ENCODE results near the gene IFNL1.

Gene IFNL1

DNA sequence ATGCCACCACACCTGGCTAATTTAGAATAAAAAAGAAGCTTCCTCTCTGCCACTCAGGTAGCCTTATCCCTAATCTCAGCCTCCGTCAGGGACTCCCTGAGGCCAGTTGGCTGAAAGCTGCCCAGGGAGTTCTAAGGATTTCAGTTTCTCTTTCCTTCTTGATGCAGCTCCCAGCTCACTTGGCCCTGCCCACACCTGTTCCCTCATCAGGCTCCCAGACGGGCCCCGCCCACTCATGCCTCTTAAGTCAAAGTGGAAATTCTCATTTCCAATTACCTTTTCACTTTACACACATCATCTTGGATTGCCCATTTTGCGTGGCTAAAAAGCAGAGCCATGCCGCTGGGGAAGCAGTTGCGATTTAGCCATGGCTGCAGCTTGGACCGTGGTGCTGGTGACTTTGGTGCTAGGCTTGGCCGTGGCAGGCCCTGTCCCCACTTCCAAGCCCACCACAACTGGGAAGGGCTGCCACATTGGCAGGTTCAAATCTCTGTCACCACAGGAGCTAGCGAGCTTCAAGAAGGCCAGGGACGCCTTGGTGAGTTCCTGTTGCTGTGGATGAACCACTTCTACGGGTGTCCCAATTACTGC is at the start of gene IFNL1:
IFNL1 (plus strand) TSS at position 353 of the 591 bp plus-strand sequence; CDS start at position 368, 15 bp downstream.
- no peaks in the 10 kb centered on the region for H3K9me3 Mint-ChIP-seq (ENCODE audit: low read depth)
- H3K27ac Mint-ChIP-seq, result no peak within 1 kb of the TSS

DNA sequence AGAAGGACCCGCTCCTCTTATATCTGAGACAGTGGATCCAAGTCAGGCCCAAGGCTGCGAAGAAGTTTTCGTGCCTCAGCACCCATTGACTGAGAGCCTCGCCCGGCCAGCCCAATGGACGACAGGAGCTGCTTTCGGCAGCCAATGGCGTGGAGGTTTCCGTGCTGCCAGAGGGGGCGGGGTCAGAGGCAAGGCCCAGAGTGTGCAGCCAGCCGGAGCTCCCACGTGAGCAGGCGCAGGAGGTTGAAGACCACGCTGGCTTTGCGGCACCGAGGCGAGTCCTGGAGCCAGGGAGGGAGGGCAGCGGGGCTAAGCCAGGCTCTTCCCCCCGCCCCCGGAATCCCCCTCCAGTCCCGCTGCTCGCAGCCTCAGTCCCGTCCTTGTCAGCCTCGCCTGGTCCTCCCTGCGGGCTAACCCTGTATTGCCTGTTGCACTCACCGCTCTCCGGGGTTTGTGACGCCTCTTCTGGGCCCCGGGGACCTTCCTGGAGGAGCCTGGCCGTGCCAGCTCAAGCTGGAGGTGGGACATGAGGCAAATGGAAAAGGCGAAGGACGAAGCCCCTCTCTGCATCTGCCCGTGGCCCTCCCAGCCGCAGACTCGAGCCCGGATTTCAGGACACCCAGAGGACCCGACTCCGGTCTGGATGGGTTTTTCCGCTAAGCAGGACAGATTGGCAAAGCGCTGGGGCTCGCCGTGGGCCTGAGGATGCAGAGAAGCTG is 49.1 kb upstream of the IFNL1 start:
- peak overlapping the region; percentile 58 for H3K4me3 Mint-ChIP-seq
- H3K36me3 Mint-ChIP-seq, result no peaks in the 10 kb centered on the region
- H3K4me1 Mint-ChIP-seq (ENCODE audit: low read depth), result peaks cover 4% of the 10 kb centered on the region
- H3K27me3 Mint-ChIP-seq, result peaks cover 1% of the 10 kb centered on the region
- H3K9me3 Mint-ChIP-seq (ENCODE audit: low read depth), result no peaks in the 10 kb centered on the region
- H3K27ac Mint-ChIP-seq, result no peak overlapping the region

More for the DNA sequence above, at the start of gene IFNL1:
- peaks cover 16% of the 10 kb centered on the region for H3K4me1 Mint-ChIP-seq (ENCODE audit: low read depth)
- H3K36me3 Mint-ChIP-seq, result no peaks in the 10 kb centered on the region
- H3K27me3 Mint-ChIP-seq, result peaks cover 1% of the 10 kb centered on the region
- H3K4me3 Mint-ChIP-seq, result no peak within 1 kb of the TSS

DNA sequence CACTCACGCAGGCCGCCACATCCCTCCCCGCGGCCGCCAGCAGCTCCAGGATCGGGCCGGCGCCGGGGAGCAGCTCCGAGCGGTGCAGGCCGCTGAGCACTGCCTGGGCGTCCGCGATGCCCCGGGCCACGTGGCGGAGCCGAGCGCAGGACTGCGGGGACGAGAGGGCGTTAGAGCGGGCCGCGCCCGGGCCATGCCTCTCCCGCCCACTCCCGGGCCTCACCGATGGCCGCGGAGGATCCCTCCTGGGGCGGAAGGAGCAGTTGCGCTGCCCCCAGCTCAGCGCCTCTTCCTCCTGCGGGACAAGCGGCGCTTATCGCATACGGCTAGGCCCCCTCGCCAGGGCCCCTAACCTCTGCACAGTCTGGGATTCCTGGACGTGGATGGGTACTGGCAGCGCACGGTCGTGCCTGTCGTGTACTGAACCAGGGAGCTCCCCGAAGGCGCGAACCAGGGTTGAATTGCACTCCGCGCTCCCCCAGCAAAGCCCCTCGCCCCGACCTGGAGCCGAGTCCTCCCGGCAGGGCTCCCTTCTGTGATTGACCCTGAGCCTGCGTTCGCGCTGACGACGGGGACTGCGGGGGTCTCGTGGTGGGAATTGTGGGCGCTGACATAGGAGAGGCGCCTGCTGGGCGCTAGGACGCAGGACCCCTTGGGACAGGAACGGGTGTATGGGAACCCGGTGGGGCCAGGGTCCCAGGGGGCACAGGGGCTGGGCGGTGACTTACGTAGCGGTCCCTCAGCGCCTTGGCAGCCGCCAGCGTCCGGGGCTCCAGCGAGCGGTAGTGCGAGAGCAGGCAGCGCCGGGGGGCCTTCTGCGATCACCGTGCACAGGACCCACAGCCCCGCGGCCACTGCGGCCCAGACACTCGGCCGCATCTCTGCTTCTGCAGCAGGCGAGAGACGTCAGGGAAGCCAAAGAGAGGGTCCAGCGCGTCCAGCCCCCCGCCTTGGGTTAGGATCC is 48.2 kb upstream of the IFNL1 start:
- H3K27ac Mint-ChIP-seq, result no peak overlapping the region
- peaks cover 4% of the 10 kb centered on the region for H3K4me1 Mint-ChIP-seq (ENCODE audit: low read depth)
- H3K9me3 Mint-ChIP-seq (ENCODE audit: low read depth), result no peaks in the 10 kb centered on the region
- no peak overlapping the region for H3K4me3 Mint-ChIP-seq
- no peaks in the 10 kb centered on the region for H3K36me3 Mint-ChIP-seq
- peaks cover 1% of the 10 kb centered on the region for H3K27me3 Mint-ChIP-seq

DNA sequence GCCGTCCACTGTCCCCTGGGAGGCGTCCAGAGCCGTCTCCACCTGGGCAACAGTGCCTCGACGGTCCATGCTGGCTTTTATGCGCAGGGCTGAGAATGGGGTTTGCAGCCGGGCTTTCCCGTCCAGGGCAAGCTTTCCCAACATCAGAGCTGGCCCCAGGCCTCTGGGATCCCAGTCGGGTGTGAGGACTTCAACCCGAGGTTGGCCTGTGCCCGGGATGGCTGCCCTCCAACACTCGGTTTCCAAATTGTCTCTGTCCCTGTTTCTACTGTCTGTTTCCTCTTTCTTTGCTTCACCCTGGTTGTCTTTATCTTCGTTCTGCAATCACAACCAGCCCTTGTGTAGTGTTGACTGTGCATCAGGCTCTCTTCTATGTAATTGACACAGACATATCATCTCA is 47.4 kb upstream of the IFNL1 start, which contains the start of gene IFNL4:
IFNL4 (minus strand) TSS at position 51 of the 400 bp plus-strand sequence.
- Mint-ChIP-seq H3K9me3 (ENCODE audit: low read depth) (no peaks in the 10 kb centered on the region), H3K27me3 (peaks cover 1% of the 10 kb centered on the region), H3K4me1 (ENCODE audit: low read depth) (peaks cover 4% of the 10 kb centered on the region), H3K36me3 (no peaks in the 10 kb centered on the region), H3K4me3 (no peak within 1 kb of the TSS), H3K27ac (no peak within 1 kb of the TSS)

DNA sequence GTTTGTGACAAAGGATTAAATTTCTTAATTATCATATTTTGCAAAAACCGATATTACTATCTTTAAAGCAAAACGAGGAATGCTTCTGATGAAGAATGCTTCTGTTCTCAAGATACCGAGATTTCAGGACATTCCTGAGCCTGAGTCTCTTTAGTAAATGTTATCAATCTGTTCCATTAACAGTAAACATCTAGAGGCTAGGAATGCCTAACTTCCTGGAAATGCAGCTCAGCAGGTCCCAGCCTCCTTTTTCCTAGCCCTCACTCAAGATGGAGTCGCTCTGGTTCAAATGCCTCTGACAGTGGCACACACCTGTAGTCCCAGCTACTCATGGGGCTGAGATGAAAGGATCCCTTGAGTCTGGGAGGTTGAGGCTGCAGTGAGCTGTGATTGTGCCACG is 45.1 kb upstream of the IFNL1 start:
- Mint-ChIP-seq H3K4me1 (ENCODE audit: low read depth) (peaks cover 4% of the 10 kb centered on the region), H3K27ac (no peak overlapping the region), H3K36me3 (no peaks in the 10 kb centered on the region), H3K4me3 (no peak overlapping the region), H3K27me3 (peaks cover 1% of the 10 kb centered on the region), H3K9me3 (ENCODE audit: low read depth) (no peaks in the 10 kb centered on the region)

DNA sequence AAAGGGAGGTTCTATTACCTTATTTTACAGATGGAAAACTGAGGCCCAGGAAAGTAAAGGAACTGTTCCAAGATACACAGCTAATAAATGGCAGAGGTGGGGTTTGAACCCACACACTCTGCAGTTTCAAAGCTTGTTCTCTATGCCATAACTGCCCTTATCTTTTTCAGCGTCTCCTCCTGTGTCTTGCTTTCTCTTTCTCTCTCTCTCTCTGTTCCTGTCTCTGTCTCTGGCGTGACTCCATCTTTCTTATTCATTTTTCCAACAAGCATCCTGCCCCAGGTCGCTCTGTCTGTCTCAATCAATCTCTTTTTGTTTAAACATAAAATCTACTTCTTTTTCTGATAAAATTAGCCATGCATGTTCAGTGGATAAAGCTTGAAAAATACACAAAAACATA is 44.4 kb upstream of the IFNL1 start:
- no peak overlapping the region for H3K4me3 Mint-ChIP-seq
- H3K4me1 Mint-ChIP-seq (ENCODE audit: low read depth), result peaks cover 4% of the 10 kb centered on the region
- H3K36me3 Mint-ChIP-seq, result no peaks in the 10 kb centered on the region
- H3K27me3 Mint-ChIP-seq, result peaks cover 1% of the 10 kb centered on the region
- H3K9me3 Mint-ChIP-seq (ENCODE audit: low read depth), result no peaks in the 10 kb centered on the region
- H3K27ac Mint-ChIP-seq, result no peak overlapping the region

DNA sequence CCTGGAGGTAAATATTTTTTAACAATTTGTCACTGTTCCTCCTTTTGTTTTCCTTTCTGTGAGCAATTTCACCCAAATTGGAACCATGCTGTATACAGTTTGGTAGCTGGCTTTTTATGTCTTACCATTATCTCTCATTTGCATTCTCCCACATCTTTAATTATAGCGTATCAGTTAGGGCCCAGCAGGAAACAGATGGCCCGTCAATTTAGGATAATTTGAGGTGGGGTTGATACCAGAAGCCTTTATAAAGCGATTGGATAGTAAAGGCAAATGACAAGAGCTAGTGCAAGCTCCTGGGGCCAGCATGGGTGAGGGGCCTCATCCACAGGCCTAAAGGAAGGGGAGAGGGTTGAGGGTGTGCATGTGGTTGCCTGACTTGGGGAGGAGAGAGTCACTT is 43.7 kb upstream of the IFNL1 start:
- Mint-ChIP-seq H3K9me3 (ENCODE audit: low read depth) (no peaks in the 10 kb centered on the region), H3K27ac (no peak overlapping the region), H3K4me3 (no peak overlapping the region), H3K36me3 (no peaks in the 10 kb centered on the region), H3K27me3 (peaks cover 4% of the 10 kb centered on the region), H3K4me1 (ENCODE audit: low read depth) (peaks cover 2% of the 10 kb centered on the region)

DNA sequence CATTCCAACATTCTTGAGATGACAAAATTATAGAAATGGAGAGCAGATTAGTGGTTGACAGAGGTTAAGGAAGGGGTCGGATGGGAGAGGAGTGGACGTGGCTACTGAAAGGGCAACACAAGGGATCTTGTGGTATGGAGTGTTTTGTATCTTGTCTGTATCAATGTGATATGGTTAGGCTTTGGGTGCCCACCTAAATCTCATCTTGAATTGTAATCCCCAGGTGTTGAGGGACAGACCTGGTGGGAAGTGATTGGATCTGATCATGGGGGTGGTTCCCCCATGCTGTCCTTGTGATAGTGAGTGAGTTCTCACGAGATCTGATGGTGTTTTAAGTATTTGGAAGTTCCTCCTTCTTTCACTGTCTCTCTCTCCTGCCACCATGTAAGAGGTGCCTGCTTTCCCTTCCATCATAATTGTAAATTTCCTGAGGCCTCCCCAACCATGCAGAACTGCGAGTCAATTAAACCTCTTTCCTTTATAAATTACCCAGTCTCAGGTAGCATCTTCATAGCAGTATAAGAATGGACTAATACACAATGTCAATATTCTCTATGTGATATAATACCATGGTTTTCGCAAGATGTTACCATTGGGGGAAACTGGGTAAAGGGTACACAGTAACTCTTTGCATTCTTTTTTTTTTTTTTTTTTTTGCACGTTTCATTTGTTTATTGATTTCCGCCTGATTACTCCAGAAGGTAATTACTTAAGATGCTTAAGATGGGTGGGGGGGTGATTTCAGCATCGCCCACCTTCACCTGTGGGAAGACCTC is 42.6 kb upstream of the IFNL1 start:
- peaks cover 4% of the 10 kb centered on the region for H3K27me3 Mint-ChIP-seq
- peaks cover 2% of the 10 kb centered on the region for H3K4me1 Mint-ChIP-seq (ENCODE audit: low read depth)
- H3K4me3 Mint-ChIP-seq, result no peak overlapping the region
- H3K27ac Mint-ChIP-seq, result no peak overlapping the region
- H3K9me3 Mint-ChIP-seq (ENCODE audit: low read depth), result no peaks in the 10 kb centered on the region
- H3K36me3 Mint-ChIP-seq, result no peaks in the 10 kb centered on the region

DNA sequence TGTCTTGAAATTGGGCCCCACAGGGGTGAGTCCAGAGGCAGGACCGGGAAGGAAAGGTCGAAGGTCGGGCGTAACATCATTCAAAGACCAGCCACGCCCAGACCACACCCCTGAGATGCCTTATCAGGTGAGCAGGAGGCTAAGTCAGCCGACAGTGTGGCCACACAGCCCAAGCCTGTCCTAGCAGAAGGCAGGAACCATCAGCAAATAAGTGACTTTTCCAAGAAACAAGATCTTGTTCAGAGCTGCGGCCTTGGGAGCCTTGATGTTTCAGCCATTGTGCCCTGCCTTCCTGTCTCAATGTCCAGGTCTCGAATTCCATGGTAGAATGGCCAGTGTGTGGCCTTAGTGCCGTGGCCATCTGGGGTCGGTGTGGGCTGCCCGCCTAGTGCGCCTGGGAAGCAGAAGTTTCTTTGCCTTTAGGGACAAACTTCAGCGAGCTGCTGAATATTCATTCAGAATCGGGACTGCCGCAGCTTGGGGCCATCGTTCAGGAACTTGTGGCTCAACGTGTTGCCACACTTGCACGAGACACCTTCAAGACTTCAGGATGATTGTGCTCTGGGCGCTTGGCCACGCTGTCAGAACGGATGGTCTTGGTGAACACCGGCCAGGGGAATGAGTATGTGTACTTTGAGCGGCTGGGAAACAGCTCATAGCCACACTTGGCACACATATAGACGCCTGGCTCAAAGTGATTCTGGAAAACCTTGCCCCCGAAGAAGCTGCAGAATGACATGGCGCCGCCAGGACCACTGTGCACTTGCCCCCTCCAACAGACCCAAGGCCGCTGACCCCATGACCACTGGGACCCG is 41.5 kb upstream of the IFNL1 start:
- Mint-ChIP-seq H3K9me3 (ENCODE audit: low read depth) (no peaks in the 10 kb centered on the region), H3K36me3 (no peaks in the 10 kb centered on the region), H3K27me3 (peaks cover 2% of the 10 kb centered on the region), H3K4me1 (ENCODE audit: low read depth) (peaks cover 2% of the 10 kb centered on the region), H3K27ac (no peak overlapping the region), H3K4me3 (no peak overlapping the region)

DNA sequence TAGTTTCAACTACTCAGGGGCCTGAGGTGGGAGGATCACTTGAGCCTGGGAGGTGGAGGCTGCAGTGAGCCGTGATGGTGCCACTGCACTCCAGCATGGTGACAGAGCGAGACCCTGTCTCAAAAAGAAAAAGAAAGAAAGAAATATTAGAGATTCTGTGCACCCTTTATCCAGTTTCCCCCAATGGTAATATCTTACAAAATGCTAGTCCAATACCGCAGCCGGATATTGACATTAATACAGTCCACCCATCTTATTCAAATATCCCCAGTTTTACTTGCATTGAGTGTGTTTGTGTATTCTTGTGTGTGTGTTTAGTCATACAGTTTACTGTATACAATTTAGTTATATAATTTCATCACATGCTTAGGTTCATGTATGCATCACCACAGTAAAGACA is 39.0 kb upstream of the IFNL1 start:
- Mint-ChIP-seq H3K27me3 (peaks cover 4% of the 10 kb centered on the region), H3K4me3 (no peak overlapping the region), H3K4me1 (ENCODE audit: low read depth) (no peaks in the 10 kb centered on the region), H3K27ac (no peak overlapping the region), H3K9me3 (ENCODE audit: low read depth) (no peaks in the 10 kb centered on the region), H3K36me3 (no peaks in the 10 kb centered on the region)

DNA sequence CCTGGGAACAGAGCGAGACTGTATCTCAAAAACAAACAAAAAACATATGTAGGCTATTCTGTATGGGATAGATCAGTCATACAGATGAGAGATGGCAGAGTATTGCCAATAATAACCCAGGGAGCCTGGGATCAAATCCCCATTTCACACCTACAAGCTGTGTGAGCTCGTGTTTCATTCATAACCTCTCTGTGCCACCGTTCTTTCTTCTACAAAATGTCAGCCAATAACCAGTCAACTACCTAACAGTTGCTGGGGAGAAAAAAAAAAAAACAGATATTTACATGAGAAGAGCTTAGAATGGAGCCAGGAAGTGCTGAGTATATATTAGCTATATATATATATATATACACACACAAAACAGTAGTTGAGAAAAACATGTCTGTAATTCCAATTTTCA is 34.5 kb upstream of the IFNL1 start:
- H3K27me3 Mint-ChIP-seq, result peaks cover 15% of the 10 kb centered on the region
- no peak overlapping the region for H3K27ac Mint-ChIP-seq
- peaks cover 6% of the 10 kb centered on the region for H3K4me1 Mint-ChIP-seq (ENCODE audit: low read depth)
- no peak overlapping the region for H3K4me3 Mint-ChIP-seq
- no peaks in the 10 kb centered on the region for H3K9me3 Mint-ChIP-seq (ENCODE audit: low read depth)
- no peaks in the 10 kb centered on the region for H3K36me3 Mint-ChIP-seq

DNA sequence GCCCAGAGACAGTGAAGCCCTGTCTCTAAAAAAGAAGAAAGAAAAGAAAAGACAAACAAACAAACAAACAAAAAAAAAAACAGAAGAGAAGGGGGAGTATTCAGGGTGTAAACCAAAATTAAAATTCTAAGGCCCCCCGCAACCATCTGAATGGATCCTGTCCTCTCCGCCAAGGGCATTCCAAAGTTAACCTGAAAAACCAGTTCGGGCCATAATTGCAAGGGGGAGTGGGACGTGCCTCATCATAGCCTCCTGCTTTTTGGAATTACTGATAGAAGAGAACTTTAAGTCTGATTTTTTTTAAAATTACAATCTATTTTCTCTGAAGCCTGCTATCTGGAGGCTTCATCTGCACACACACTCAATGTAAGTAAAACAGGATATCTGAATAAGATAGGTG is 33.7 kb upstream of the IFNL1 start:
- Mint-ChIP-seq H3K27me3 (peaks cover 13% of the 10 kb centered on the region), H3K36me3 (no peaks in the 10 kb centered on the region), H3K4me1 (ENCODE audit: low read depth) (peaks cover 6% of the 10 kb centered on the region), H3K9me3 (ENCODE audit: low read depth) (no peaks in the 10 kb centered on the region), H3K4me3 (no peak overlapping the region), H3K27ac (no peak overlapping the region)

DNA sequence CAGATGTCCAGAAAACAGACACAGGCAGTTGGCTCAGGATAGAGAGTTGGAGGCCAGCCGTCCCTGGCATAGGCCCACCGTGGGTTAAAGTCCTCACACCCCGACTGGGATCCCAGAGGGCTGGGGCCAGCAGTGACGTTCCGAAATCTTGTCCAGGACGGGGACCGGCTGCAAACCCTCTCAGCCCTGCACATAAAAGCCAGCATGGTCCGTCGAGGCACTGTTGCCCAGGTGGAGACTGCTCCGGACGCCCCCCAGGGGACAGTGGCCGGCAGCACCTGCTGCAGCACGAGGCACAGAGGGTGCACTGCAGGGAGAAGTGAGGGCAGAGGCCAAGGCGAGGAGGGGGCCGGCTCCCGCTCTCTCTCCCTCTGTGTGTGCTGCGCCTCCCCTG is 32.3 kb upstream of the IFNL1 start:
- Mint-ChIP-seq H3K4me3 (peak overlapping the region; percentile 32), H3K9me3 (ENCODE audit: low read depth) (no peaks in the 10 kb centered on the region), H3K27me3 (peaks cover 13% of the 10 kb centered on the region), H3K27ac (no peak overlapping the region), H3K36me3 (no peaks in the 10 kb centered on the region), H3K4me1 (ENCODE audit: low read depth) (peaks cover 6% of the 10 kb centered on the region)
